Central memory CD4-positive, alpha-beta T cell (primary cell): ENCODE results near the gene GPD2.

Experiments used
- DNase-seq: peaks from one replicate; pipeline ENCODE4 v3.0.0; 2022

The GPD2 gene

GRCh38 chr2:156536534-156536933 is 100.4 kb downstream of the GPD2 start:
- DNase-seq: no peak

GRCh38 chr2:156537141-156537540 is 101.0 kb downstream of the GPD2 start:
- DNase-seq: no peak

- DNase-seq: no peak
Measured at GRCh38 chr2:156538083-156538504, 101.9 kb downstream of the GPD2 start.

GRCh38 chr2:156539086-156539860 is 103.1 kb downstream of the GPD2 start:
- no peak for DNase-seq

- DNase-seq: no peak
Measured at GRCh38 chr2:156540706-156541105, 104.5 kb downstream of the GPD2 start.

GRCh38 chr2:156541229-156541628 is 105.0 kb downstream of the GPD2 start:
- no peak for DNase-seq

- DNase-seq: no peak
Measured at GRCh38 chr2:156541706-156542105, 105.5 kb downstream of the GPD2 start.

GRCh38 chr2:156548413-156548812 is 112.2 kb downstream of the GPD2 start:
- DNase-seq: no peak

GRCh38 chr2:156553714-156554442 is 117.7 kb downstream of the GPD2 start:
- no peak for DNase-seq

GRCh38 chr2:156561326-156561725 is 125.1 kb downstream of the GPD2 start:
- DNase-seq: no peak

- DNase-seq: no peak
Measured at GRCh38 chr2:156562124-156562523, 125.9 kb downstream of the GPD2 start.

GRCh38 chr2:156563994-156564753 is 128.0 kb downstream of the GPD2 start:
- no peak for DNase-seq

- DNase-seq: no peak
Measured at GRCh38 chr2:156565066-156565710, 129.0 kb downstream of the GPD2 start.

- no peak for DNase-seq
Measured at GRCh38 chr2:156573710-156574109, 137.5 kb downstream of the GPD2 start.

- no peak for DNase-seq
Measured at GRCh38 chr2:156574112-156574511, 137.9 kb downstream of the GPD2 start.

- DNase-seq: no peak
Measured at GRCh38 chr2:156576005-156576404, 139.8 kb downstream of the GPD2 start.

- no peak for DNase-seq
Measured at GRCh38 chr2:156580501-156580900, 144.3 kb downstream of the GPD2 start.

GRCh38 chr2:156581280-156581679 is 145.1 kb downstream of the GPD2 start:
- no peak for DNase-seq

GRCh38 chr2:156585457-156585856 is 149.3 kb downstream of the GPD2 start:
- no peak for DNase-seq

- DNase-seq: no peak
Measured at GRCh38 chr2:156586621-156587020, 150.4 kb downstream of the GPD2 start.

GRCh38 chr2:156589381-156590079 is 153.4 kb downstream of the GPD2 start:
- DNase-seq: peak; percentile 32

- DNase-seq: no peak
Measured at GRCh38 chr2:156590085-156590739, 154.0 kb downstream of the GPD2 start.
